Left hindlimb (tissue), 1 donor: ENCODE data around the gene GRIN1.
A peak's percentile ranks its signal among the peaks of the same experiment; 100 is the strongest.

Source experiments
- DNase-seq: peaks from one replicate; pipeline ENCODE4 v3.0.0-alpha.2; 2018

The GRIN1 gene

GRCh38 chr9:137180491-137180890, 41.5 kb downstream of the GRIN1 start:
- no peak for DNase-seq

GRCh38 chr9:137181680-137182079, 42.7 kb downstream of the GRIN1 start:
- DNase-seq, result no peak

GRCh38 chr9:137182836-137183235, 43.9 kb downstream of the GRIN1 start:
- DNase-seq, result no peak

GRCh38 chr9:137183980-137184595, 45.1 kb downstream of the GRIN1 start:
- no peak for DNase-seq

GRCh38 chr9:137184881-137185660, 46.1 kb downstream of the GRIN1 start:
- no peak for DNase-seq

- DNase-seq, result no peak
These were observed 47.0 kb downstream of the GRIN1 start for GRCh38 chr9:137185921-137186320.

- no peak for DNase-seq
These were observed 47.4 kb downstream of the GRIN1 start for GRCh38 chr9:137186385-137186784.

GRCh38 chr9:137187386-137187785, 48.4 kb downstream of the GRIN1 start:
- DNase-seq, result no peak

GRCh38 chr9:137188086-137188489, 49.1 kb downstream of the GRIN1 start:
- DNase-seq, result no peak

- DNase-seq, result peak; percentile 95
These were observed 49.7 kb downstream of the GRIN1 start, which contains the start of the genes ANAPC2 and SSNA1 for GRCh38 chr9:137188490-137189296. TSS of gene ANAPC2 (minus strand) at chr9:137188560. CDS start at chr9:137188532, 28 bp downstream. TSS of gene SSNA1 (plus strand) at chr9:137188676. CDS start at chr9:137188727, 51 bp downstream.

GRCh38 chr9:137189297-137190295, 50.6 kb downstream of the GRIN1 start:
- DNase-seq, result no peak

- no peak for DNase-seq
These were observed 51.4 kb downstream of the GRIN1 start for GRCh38 chr9:137190315-137190856.

- DNase-seq, result no peak
These were observed 52.3 kb downstream of the GRIN1 start for GRCh38 chr9:137191245-137191644.

GRCh38 chr9:137191691-137192447, 52.9 kb downstream of the GRIN1 start:
- DNase-seq, result no peak

- no peak for DNase-seq
These were observed 53.5 kb downstream of the GRIN1 start for GRCh38 chr9:137192448-137192780.

- no peak for DNase-seq
These were observed 53.9 kb downstream of the GRIN1 start for GRCh38 chr9:137192859-137193258.

GRCh38 chr9:137193771-137194170, 54.8 kb downstream of the GRIN1 start:
- no peak for DNase-seq

GRCh38 chr9:137194388-137194787, 55.4 kb downstream of the GRIN1 start:
- no peak for DNase-seq

GRCh38 chr9:137194909-137195308, 56.0 kb downstream of the GRIN1 start:
- DNase-seq, result no peak

GRCh38 chr9:137195525-137196220, 56.7 kb downstream of the GRIN1 start:
- DNase-seq, result no peak
